ENCODE data around the gene NDUFA13.

The NDUFA13 gene

DNA sequence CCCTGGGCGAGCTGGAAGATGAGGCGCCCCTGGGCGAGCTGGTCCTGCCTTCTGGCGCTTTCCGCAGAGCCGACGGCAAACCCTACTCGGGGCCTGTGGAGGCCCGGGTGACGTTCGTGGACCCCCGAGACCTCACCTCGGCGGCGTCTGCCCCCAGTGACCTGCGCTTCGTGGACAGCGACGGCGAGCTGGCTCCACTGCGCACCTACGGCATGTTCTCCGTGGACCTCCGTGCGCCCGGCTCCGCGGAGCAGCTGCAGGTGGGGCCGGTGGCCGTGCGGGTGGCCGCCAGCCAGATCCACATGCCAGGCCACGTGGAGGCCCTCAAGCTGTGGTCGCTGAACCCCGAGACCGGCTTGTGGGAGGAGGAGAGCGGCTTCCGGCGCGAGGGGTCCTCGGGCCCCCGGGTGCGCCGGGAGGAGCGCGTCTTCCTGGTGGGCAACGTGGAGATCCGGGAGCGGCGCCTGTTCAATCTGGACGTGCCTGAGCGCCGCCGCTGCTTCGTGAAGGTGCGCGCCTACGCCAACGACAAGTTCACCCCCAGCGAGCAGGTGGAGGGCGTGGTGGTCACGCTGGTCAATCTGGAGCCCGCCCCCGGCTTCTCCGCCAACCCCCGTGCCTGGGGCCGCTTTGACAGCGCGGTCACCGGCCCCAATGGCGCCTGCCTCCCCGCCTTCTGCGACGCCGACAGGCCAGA is 28.4 kb downstream of the NDUFA13 start:
- no peak overlapping the region for H3K27ac ChIP-seq (ENCODE audit: low read depth, low read length)
- no peak overlapping the region for H3K9ac ChIP-seq (ENCODE audit: low read length)
- H3K9me3 ChIP-seq (ENCODE audit: insufficient read depth, low read length) = no peaks in the 10 kb centered on the region
- H3K4me3 ChIP-seq (ENCODE audit: insufficient read depth, low read length, poor library complexity, severe bottlenecking) = no peak overlapping the region
- no peaks in the 10 kb centered on the region for H4K20me1 ChIP-seq (ENCODE audit: low read depth, low read length)
- no peak overlapping the region for H2AFZ ChIP-seq (ENCODE audit: low read depth, low read length, severe bottlenecking)
- H3K36me3 ChIP-seq (ENCODE audit: low read length) = no peaks in the 10 kb centered on the region
- H3K79me2 ChIP-seq (ENCODE audit: insufficient read depth, low read length) = no peaks in the 10 kb centered on the region
- H3F3A ChIP-seq (ENCODE audit: insufficient read depth) = no peaks in the 10 kb centered on the region
- H3K4me2 ChIP-seq (ENCODE audit: low read depth, low read length, poor library complexity, severe bottlenecking) = no peak overlapping the region
- no peak for TF ChIP-seq EZH2phosphoT487 (conservative IDR thresholded peaks at IDR 0.05; ENCODE audit: low read length)
- TF ChIP-seq, protein P1, sequence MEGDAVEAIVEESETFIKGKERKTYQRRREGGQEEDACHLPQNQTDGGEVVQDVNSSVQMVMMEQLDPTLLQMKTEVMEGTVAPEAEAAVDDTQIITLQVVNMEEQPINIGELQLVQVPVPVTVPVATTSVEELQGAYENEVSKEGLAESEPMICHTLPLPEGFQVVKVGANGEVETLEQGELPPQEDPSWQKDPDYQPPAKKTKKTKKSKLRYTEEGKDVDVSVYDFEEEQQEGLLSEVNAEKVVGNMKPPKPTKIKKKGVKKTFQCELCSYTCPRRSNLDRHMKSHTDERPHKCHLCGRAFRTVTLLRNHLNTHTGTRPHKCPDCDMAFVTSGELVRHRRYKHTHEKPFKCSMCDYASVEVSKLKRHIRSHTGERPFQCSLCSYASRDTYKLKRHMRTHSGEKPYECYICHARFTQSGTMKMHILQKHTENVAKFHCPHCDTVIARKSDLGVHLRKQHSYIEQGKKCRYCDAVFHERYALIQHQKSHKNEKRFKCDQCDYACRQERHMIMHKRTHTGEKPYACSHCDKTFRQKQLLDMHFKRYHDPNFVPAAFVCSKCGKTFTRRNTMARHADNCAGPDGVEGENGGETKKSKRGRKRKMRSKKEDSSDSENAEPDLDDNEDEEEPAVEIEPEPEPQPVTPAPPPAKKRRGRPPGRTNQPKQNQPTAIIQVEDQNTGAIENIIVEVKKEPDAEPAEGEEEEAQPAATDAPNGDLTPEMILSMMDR (IDR thresholded peaks at IDR 0.05; ENCODE audit: insufficient read depth, low read length, poor library complexity, severe bottlenecking) = no peak
- H3K9me2 ChIP-seq (replicated peaks; ENCODE audit: insufficient read depth, low read length) = no peaks in the 10 kb centered on the region
- H3K27me3 ChIP-seq (ENCODE audit: low read length) = no peaks in the 10 kb centered on the region

DNA sequence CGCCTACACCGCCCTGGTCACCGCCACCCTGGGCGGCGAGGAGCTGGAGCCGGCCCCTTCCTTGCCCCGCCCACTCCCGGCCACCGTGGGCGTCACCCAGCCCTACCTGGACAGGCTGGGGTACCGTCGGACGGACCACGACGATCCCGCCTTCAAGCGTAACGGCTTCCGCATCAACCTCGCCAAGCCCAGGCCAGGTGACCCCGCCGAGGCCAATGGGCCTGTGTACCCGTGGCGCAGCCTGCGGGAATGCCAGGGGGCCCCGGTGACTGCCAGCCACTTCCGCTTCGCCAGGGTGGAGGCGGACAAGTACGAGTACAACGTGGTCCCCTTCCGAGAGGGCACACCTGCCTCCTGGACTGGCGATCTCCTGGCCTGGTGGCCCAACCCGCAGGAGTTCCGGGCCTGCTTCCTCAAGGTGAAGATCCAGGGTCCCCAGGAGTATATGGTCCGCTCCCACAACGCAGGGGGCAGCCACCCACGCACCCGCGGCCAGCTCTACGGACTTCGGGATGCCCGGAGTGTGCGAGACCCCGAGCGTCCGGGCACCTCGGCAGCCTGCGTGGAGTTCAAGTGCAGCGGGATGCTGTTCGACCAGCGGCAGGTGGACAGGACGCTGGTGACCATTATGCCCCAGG is 29.0 kb downstream of the NDUFA13 start:
- H3K9ac ChIP-seq (ENCODE audit: low read length) = no peak overlapping the region
- TF ChIP-seq EZH2phosphoT487 (conservative IDR thresholded peaks at IDR 0.05; ENCODE audit: low read length) = no peak
- TF ChIP-seq, protein P1 (IDR thresholded peaks at IDR 0.05; ENCODE audit: insufficient read depth, low read length, poor library complexity, severe bottlenecking) = no peak

DNA sequence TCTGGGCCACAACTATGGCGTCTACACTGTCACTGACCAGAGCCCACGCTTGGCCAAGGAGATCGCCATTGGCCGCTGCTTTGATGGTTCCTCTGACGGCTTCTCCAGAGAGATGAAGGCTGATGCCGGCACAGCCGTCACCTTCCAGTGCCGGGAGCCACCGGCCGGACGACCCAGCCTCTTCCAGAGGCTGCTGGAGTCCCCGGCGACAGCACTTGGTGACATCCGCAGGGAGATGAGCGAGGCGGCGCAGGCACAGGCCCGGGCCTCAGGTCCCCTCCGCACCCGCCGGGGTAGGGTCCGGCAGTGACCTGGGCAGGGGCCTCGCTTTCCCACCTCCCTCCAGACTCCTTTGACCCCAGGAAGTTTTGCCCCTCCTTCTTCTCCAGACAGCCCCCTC is 29.7 kb downstream of the NDUFA13 start:
- Histone ChIP-seq H3K9me2 (replicated peaks; ENCODE audit: insufficient read depth, low read length) (no peaks in the 10 kb centered on the region), H3K4me3 (ENCODE audit: insufficient read depth, low read length, poor library complexity, severe bottlenecking) (no peak overlapping the region), H3K9me3 (ENCODE audit: insufficient read depth, low read length) (no peaks in the 10 kb centered on the region), H3K4me2 (ENCODE audit: low read depth, low read length, poor library complexity, severe bottlenecking) (no peak overlapping the region), H3K79me2 (ENCODE audit: insufficient read depth, low read length) (no peaks in the 10 kb centered on the region), H3K27me3 (ENCODE audit: low read length) (no peaks in the 10 kb centered on the region), H2AFZ (ENCODE audit: low read depth, low read length, severe bottlenecking) (no peak overlapping the region), H3F3A (ENCODE audit: insufficient read depth) (no peaks in the 10 kb centered on the region), H3K27ac (ENCODE audit: low read depth, low read length) (no peak overlapping the region), H3K36me3 (ENCODE audit: low read length) (no peaks in the 10 kb centered on the region), H3K9ac (ENCODE audit: low read length) (no peak overlapping the region), H4K20me1 (ENCODE audit: low read depth, low read length) (no peaks in the 10 kb centered on the region)
- TF ChIP-seq EZH2phosphoT487 (conservative IDR thresholded peaks at IDR 0.05; ENCODE audit: low read length) = no peak
- TF ChIP-seq, protein P1 (IDR thresholded peaks at IDR 0.05; ENCODE audit: insufficient read depth, low read length, poor library complexity, severe bottlenecking) = no peak

More for the DNA sequence above, 29.0 kb downstream of the NDUFA13 start:
- Histone ChIP-seq H3K36me3 (ENCODE audit: low read length) (no peaks in the 10 kb centered on the region), H3K79me2 (ENCODE audit: insufficient read depth, low read length) (no peaks in the 10 kb centered on the region), H4K20me1 (ENCODE audit: low read depth, low read length) (no peaks in the 10 kb centered on the region), H3K27me3 (ENCODE audit: low read length) (no peaks in the 10 kb centered on the region), H3K27ac (ENCODE audit: low read depth, low read length) (no peak overlapping the region), H3K9me2 (replicated peaks; ENCODE audit: insufficient read depth, low read length) (no peaks in the 10 kb centered on the region), H3K4me2 (ENCODE audit: low read depth, low read length, poor library complexity, severe bottlenecking) (no peak overlapping the region), H3K9me3 (ENCODE audit: insufficient read depth, low read length) (no peaks in the 10 kb centered on the region), H3K4me3 (ENCODE audit: insufficient read depth, low read length, poor library complexity, severe bottlenecking) (no peak overlapping the region), H3F3A (ENCODE audit: insufficient read depth) (no peaks in the 10 kb centered on the region), H2AFZ (ENCODE audit: low read depth, low read length, severe bottlenecking) (no peak overlapping the region)
